LoVo (cell line): ENCODE results near the gene CST7.

Experiments
- DNase-seq: peaks from one replicate; pipeline ENCODE4 v3.0.0-alpha.2; 2016; ENCODE audit warnings: low spot score

CST7 gene

GRCh38 chr20:25005220-25005619, 56.2 kb downstream of the CST7 start:
- no peak for DNase-seq

GRCh38 chr20:25005661-25006060, 56.6 kb downstream of the CST7 start:
- DNase-seq = no peak

DNA sequence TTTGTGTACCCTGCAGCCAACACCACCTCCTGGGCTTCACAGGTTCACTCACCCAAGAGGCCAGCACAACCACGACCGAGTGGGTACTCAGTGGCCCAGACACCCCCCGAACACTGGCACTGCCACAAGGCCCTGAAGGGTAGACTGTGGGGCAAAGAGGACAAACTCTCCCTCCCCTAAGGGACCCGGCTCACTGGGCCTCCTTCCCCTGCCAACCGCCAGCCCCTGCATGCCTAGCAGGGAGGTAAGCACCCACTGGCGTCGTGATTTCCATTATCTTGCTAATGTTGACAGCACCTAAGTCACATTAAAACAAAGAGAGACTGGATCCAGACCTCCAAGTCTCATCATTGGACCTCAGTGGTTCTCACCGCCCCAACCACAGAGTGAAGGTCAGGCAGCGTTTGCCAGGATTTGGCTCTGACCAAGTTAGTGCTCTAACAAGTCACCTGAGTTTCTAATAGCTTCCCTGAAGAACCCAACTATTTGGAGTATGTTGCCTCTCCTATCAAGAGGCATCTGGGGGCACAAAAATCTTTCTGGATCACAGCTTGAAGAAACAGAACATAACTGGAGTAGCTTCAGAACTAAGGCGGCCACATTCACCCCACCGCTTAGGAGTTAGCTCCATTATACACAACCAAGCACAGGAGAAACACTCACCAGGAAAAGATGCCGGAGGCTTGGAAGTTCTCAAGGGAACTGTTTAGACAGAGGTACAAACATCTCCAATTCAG, 57.5 kb downstream of the CST7 start:
- DNase-seq = no peak

- DNase-seq = no peak
Observed at GRCh38 chr20:25007491-25008305, 58.6 kb downstream of the CST7 start.

DNA sequence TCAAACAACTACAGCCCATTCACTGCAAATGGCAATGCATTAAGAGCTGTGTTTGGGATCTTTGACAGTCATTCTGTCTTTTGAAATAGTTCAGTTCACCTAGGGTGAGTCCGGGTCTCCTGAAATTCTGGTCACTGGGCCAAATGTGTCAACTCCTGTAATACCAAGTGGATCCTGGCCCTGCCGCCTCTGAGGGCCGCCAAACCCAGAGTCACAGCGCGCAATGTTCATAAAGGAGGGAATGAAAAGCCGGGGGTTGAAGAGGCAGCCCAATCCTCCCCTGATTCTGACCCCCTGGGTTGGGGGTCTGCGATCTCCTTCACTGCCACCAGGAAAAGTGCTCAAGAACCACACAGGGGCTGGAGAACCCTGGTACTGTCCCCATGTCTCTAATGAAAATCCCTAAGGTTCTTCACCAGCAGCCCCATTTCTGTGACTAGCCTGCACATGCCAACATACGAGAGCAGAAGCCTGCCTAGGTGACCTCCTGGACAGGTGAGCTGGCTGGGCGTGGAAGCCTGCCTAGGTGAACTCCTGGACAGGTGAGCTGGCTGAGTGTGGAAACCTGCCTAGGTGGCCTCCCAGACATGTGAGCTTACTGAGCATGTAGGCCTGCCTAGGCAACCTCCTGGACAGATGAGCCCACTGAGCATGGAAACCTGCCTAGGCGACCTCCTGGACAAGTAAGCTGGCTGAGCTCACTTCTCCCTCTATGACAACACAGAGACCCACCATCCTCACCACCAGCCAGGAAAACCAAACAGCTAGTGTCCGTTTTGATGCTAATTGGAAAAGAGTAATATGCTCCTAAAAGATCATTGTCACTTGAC, 59.5 kb downstream of the CST7 start:
- no peak for DNase-seq
